Liver (tissue), 9 donors: Measurements from ENCODE around the gene BTBD9. TPM values are rescaled to one million over a fixed set of nuclear protein-coding genes. Genes with fewer than 3 reads are reported as not detected.

Experiments used
- DNase-seq: peaks from one replicate; pipeline ENCODE4 v3.0.0-alpha.2; 2017; ENCODE audit warnings: low spot score
- H3K27ac ChIP-seq, 2 donors: one replicate each; pipeline ENCODE4 v1.7.0; 2013; ENCODE audit warnings: inconsistent platforms in 2 of 2, low read length in 2 of 2, control low read depth in 1 of 2, low read depth in 1 of 2, mild to moderate bottlenecking in 1 of 2
- H3K27me3 ChIP-seq, 4 donors: one replicate each; pipeline versions ENCODE4 v1.6.1 to v1.7.0; 2013; ENCODE audit warnings: low read length in 3 of 4, inconsistent platforms in 1 of 4, mild to moderate bottlenecking in 1 of 4, moderate library complexity in 1 of 4; ENCODE audit not compliant: control insufficient read depth in 4 of 4, insufficient read depth in 4 of 4
- H3K36me3 ChIP-seq, 4 donors: one replicate each; pipeline versions ENCODE4 v1.6.1 to v1.7.0; 2013; ENCODE audit warnings: low read length in 3 of 4, mild to moderate bottlenecking in 3 of 4, low read depth in 1 of 4, moderate library complexity in 1 of 4; ENCODE audit not compliant: control insufficient read depth in 4 of 4, insufficient read depth in 3 of 4
- H3K4me1 ChIP-seq, 4 donors: one replicate each; pipeline versions ENCODE4 v1.6.1 to v1.7.0; 2013; ENCODE audit warnings: low read length in 3 of 4, mild to moderate bottlenecking in 3 of 4, moderate library complexity in 1 of 4; ENCODE audit not compliant: control insufficient read depth in 4 of 4, insufficient read depth in 4 of 4
- H3K4me3 ChIP-seq, 3 donors: one replicate each; pipeline versions ENCODE4 v1.6.1 to v1.7.0; 2013; ENCODE audit warnings: low read length in 3 of 3, control low read depth in 1 of 3, low read depth in 1 of 3, mild to moderate bottlenecking in 1 of 3
- H3K9ac ChIP-seq, 2 donors: one replicate each; pipeline ENCODE4 v1.7.0; 2013; ENCODE audit warnings: low read length in 2 of 2, mild to moderate bottlenecking in 2 of 2, moderate library complexity in 2 of 2, control low read depth in 1 of 2, low read depth in 1 of 2
- H3K9me3 ChIP-seq, 4 donors: one replicate each; pipeline versions ENCODE4 v1.6.1 to v1.7.0; 2013; ENCODE audit warnings: low read length in 3 of 4; ENCODE audit not compliant: control insufficient read depth in 4 of 4
- CTCF ChIP-seq: fragments of 150-350 bp; IDR thresholded peaks from 2 replicates; pipeline ENCODE4 v1.5.1; 2017; ENCODE audit warnings: improper control_type of control experiment, low read depth, low read length; ENCODE audit not compliant: missing input control
- EGR1 ChIP-seq, 2 donors: IDR thresholded peaks; 2 replicates each; pipeline ENCODE4 v1.6.1; 2016 to 2018; ENCODE audit warnings: antibody characterized with exemption in 2 of 2, low read depth in 2 of 2
- FOXA1 ChIP-seq: IDR thresholded peaks from 2 replicates; pipeline ENCODE4 v1.6.1; 2016; ENCODE audit warnings: antibody characterized with exemption
- FOXA2 ChIP-seq: IDR thresholded peaks from 2 replicates; pipeline ENCODE4 v1.6.1; 2016; ENCODE audit warnings: antibody characterized with exemption
- GABPA ChIP-seq, 2 donors: IDR thresholded peaks in 1 of 2; conservative IDR thresholded peaks in 1 of 2; 2 replicates each; pipeline ENCODE4 v1.6.1; 2016; ENCODE audit warnings: antibody characterized with exemption in 2 of 2, mild to moderate bottlenecking in 1 of 2, moderate library complexity in 1 of 2
- HNF4A ChIP-seq, 2 donors: conservative IDR thresholded peaks; 2 replicates each; pipeline ENCODE4 v1.6.1; 2016; ENCODE audit warnings: antibody characterized with exemption in 2 of 2, mild to moderate bottlenecking in 2 of 2
- HNF4G ChIP-seq: IDR thresholded peaks from 2 replicates; pipeline ENCODE4 v1.6.1; 2016; ENCODE audit warnings: antibody characterized with exemption
- JUND ChIP-seq, 2 donors: IDR thresholded peaks; 2 replicates each; pipeline ENCODE4 v1.6.1; 2016; ENCODE audit warnings: antibody characterized with exemption in 2 of 2
- MAX ChIP-seq: IDR thresholded peaks from 2 replicates; pipeline ENCODE4 v1.6.1; 2016; ENCODE audit warnings: antibody characterized with exemption
- NR2F2 ChIP-seq: IDR thresholded peaks from 2 replicates; pipeline ENCODE4 v1.6.1; 2016; ENCODE audit warnings: antibody characterized with exemption
- RAD21 ChIP-seq, 2 donors: IDR thresholded peaks; 2 replicates each; pipeline ENCODE4 v1.6.1; 2016; ENCODE audit warnings: antibody characterized with exemption in 2 of 2, mild to moderate bottlenecking in 2 of 2
- RXRA ChIP-seq, 2 donors: IDR thresholded peaks; 2 replicates each; pipeline ENCODE4 v1.6.1; 2017 to 2018; ENCODE audit warnings: antibody characterized with exemption in 2 of 2, mild to moderate bottlenecking in 1 of 2
- SP1 ChIP-seq: IDR thresholded peaks from 2 replicates; pipeline ENCODE4 v1.6.1; 2018; ENCODE audit warnings: antibody characterized with exemption, mild to moderate bottlenecking
- TAF1 ChIP-seq: conservative IDR thresholded peaks from 2 replicates; pipeline ENCODE4 v1.6.1; 2016; ENCODE audit warnings: antibody characterized with exemption, mild to moderate bottlenecking
- YY1 ChIP-seq: IDR thresholded peaks from 2 replicates; pipeline ENCODE4 v1.6.1; 2016; ENCODE audit warnings: antibody characterized with exemption, mild to moderate bottlenecking
- WGBS: extraction: QIAGEN DNeasy Blood & Tissue Kit; methylation state at CpG from one replicate; pipeline ENCODE4 v1.1.7; 2013; 5-methylcytosine and 5-hydroxymethylcytosine counted together
- polyA plus RNA-seq, 2 donors: library from polyadenylated mRNA; stranded (reverse) in 1 of 2; unstranded in 1 of 2; fragments of 200-250 nt in 1 of 2; fragments of >200 nt in 1 of 2; fragmentation: Nextera tagmentation in 1 of 2; extraction: Ambion mirVana in 1 of 2; gene quantifications; one replicate each; pipeline versions ENCODE4 v1.2.1 to v1.2.3, GENCODE V29; 2013 to 2015
- total RNA-seq, 2 donors: library from RNA; depleted of rRNA; stranded (reverse); fragments of >200 nt; gene quantifications; one replicate each; pipeline ENCODE4 v1.2.3, GENCODE V29; 2014
- TF ChIP-seq, protein P1 (sequence below): IDR thresholded peaks from 2 replicates; pipeline ENCODE4 v1.6.1; 2016; ENCODE audit warnings: antibody characterized with exemption
- TF ChIP-seq, protein P2 (sequence below): IDR thresholded peaks from 2 replicates; pipeline ENCODE4 v1.6.1; 2016; ENCODE audit warnings: antibody characterized with exemption
- TF ChIP-seq, protein P3 (sequence below): IDR thresholded peaks from 2 replicates; pipeline ENCODE4 v1.6.1; 2016; ENCODE audit warnings: antibody characterized with exemption, mild to moderate bottlenecking
- donor health status: healthy.
- donor health status: healthy.
- donor health status: healthy.
- donor health status: healthy.
- donor health status: healthy.

BTBD9 gene
- total and polyA plus RNA-seq, 4 donors = 2.0 to 12.4 (median 5.7) TPM

DNA sequence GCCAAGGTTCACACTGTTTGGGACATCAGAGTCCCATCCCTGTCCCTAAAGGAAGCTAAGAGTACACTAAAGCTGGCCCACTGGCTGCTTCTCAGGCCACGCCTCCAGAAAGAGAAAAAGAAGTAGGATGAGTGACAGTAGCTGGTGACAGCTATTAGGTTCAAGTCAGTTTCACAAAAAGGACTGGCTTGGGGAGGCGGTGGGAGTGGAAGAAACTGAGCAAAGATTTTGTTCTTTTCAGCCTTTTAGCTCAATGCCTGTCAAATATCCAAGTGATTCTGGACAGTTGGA is 445.5 kb downstream of the BTBD9 start:
- Histone ChIP-seq H3K27ac (no peak overlapping the region), H3K4me1 (no peaks in the 10 kb centered on the region), H3K27me3 (no peaks in the 10 kb centered on the region), H3K9ac (no peak overlapping the region), H3K4me3 (no peak overlapping the region), H3K36me3 (no peaks in the 10 kb centered on the region), H3K9me3 (no peaks in the 10 kb centered on the region)
- no peak for TF ChIP-seq FOXA1
- TF ChIP-seq TAF1 = no peak
- no peak for TF ChIP-seq MAX
- no peak for TF ChIP-seq SP1
- TF ChIP-seq JUND (IDR thresholded peaks at IDR 0.05) = no peak
- TF ChIP-seq RAD21 (IDR thresholded peaks at IDR 0.05) = no peak
- TF ChIP-seq FOXA2 = no peak
- TF ChIP-seq RXRA (IDR thresholded peaks at IDR 0.05) = no peak
- no peak for TF ChIP-seq HNF4G
- no peak for TF ChIP-seq NR2F2
- TF ChIP-seq, protein P1, sequence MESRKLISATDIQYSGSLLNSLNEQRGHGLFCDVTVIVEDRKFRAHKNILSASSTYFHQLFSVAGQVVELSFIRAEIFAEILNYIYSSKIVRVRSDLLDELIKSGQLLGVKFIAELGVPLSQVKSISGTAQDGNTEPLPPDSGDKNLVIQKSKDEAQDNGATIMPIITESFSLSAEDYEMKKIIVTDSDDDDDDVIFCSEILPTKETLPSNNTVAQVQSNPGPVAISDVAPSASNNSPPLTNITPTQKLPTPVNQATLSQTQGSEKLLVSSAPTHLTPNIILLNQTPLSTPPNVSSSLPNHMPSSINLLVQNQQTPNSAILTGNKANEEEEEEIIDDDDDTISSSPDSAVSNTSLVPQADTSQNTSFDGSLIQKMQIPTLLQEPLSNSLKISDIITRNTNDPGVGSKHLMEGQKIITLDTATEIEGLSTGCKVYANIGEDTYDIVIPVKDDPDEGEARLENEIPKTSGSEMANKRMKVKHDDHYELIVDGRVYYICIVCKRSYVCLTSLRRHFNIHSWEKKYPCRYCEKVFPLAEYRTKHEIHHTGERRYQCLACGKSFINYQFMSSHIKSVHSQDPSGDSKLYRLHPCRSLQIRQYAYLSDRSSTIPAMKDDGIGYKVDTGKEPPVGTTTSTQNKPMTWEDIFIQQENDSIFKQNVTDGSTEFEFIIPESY = no peak
- TF ChIP-seq YY1 = no peak
- no peak for TF ChIP-seq GABPA (IDR thresholded peaks at IDR 0.05 in 1 of 2, conservative IDR thresholded peaks at IDR 0.05 in 1 of 2)
- TF ChIP-seq, protein P2, sequence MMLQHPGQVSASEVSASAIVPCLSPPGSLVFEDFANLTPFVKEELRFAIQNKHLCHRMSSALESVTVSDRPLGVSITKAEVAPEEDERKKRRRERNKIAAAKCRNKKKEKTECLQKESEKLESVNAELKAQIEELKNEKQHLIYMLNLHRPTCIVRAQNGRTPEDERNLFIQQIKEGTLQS = no peak
- no peak for TF ChIP-seq CTCF
- no peak for TF ChIP-seq EGR1 (IDR thresholded peaks at IDR 0.05; ENCODE audit: low read depth in 2 of 2)
- TF ChIP-seq HNF4A (conservative IDR thresholded peaks at IDR 0.05) = no peak
- TF ChIP-seq, protein P3, sequence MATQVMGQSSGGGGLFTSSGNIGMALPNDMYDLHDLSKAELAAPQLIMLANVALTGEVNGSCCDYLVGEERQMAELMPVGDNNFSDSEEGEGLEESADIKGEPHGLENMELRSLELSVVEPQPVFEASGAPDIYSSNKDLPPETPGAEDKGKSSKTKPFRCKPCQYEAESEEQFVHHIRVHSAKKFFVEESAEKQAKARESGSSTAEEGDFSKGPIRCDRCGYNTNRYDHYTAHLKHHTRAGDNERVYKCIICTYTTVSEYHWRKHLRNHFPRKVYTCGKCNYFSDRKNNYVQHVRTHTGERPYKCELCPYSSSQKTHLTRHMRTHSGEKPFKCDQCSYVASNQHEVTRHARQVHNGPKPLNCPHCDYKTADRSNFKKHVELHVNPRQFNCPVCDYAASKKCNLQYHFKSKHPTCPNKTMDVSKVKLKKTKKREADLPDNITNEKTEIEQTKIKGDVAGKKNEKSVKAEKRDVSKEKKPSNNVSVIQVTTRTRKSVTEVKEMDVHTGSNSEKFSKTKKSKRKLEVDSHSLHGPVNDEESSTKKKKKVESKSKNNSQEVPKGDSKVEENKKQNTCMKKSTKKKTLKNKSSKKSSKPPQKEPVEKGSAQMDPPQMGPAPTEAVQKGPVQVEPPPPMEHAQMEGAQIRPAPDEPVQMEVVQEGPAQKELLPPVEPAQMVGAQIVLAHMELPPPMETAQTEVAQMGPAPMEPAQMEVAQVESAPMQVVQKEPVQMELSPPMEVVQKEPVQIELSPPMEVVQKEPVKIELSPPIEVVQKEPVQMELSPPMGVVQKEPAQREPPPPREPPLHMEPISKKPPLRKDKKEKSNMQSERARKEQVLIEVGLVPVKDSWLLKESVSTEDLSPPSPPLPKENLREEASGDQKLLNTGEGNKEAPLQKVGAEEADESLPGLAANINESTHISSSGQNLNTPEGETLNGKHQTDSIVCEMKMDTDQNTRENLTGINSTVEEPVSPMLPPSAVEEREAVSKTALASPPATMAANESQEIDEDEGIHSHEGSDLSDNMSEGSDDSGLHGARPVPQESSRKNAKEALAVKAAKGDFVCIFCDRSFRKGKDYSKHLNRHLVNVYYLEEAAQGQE = no peak
- 97% methylated on average over 2 of the region's 2 CpGs for WGBS
- DNase-seq = no peak
